ENCODE measurements around the gene SULT1C3. TPM values are rescaled to one million over a fixed set of nuclear protein-coding genes. Genes with fewer than 3 reads are reported as not detected.

Gene SULT1C3
- total and polyA plus RNA-seq, 2 of the 13 experiments (the other 11 are each of a cell fraction or from before 2014, with no cell fraction given) = not detected

GRCh38 chr2:108200569-108200968 is 39.2 kb upstream of the SULT1C3 start (continued):
- TF ChIP-seq, protein P1, sequence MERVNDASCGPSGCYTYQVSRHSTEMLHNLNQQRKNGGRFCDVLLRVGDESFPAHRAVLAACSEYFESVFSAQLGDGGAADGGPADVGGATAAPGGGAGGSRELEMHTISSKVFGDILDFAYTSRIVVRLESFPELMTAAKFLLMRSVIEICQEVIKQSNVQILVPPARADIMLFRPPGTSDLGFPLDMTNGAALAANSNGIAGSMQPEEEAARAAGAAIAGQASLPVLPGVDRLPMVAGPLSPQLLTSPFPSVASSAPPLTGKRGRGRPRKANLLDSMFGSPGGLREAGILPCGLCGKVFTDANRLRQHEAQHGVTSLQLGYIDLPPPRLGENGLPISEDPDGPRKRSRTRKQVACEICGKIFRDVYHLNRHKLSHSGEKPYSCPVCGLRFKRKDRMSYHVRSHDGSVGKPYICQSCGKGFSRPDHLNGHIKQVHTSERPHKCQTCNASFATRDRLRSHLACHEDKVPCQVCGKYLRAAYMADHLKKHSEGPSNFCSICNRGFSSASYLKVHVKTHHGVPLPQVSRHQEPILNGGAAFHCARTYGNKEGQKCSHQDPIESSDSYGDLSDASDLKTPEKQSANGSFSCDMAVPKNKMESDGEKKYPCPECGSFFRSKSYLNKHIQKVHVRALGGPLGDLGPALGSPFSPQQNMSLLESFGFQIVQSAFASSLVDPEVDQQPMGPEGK (CRISPR knock-in tag; IDR thresholded peaks at IDR 0.05) = peak; percentile 88
- TF ChIP-seq ZNF512 (CRISPR knock-in tag; IDR thresholded peaks at IDR 0.05) (no peak), FLYWCH1 (CRISPR knock-in tag; IDR thresholded peaks at IDR 0.05) (no peak), SOX13 (IDR thresholded peaks at IDR 0.05) (no peak), SOX13 (CRISPR knock-in tag; conservative IDR thresholded peaks at IDR 0.05 in 1 of 2, IDR thresholded peaks at IDR 0.05 in 1 of 2) (peak in 1 of 2 experiments; percentile 83; a peak in 2 of 4 replicates), FOXP1 (IDR thresholded peaks at IDR 0.05) (no peak), FOXP1 (CRISPR knock-in tag; IDR thresholded peaks at IDR 0.05) (peak; percentile 38), ZBTB1 (CRISPR knock-in tag; IDR thresholded peaks at IDR 0.05; ENCODE audit: borderline replicate concordance) (no peak), ZBTB8A (CRISPR knock-in tag; IDR thresholded peaks at IDR 0.05; ENCODE audit: borderline replicate concordance, low read depth) (peak; percentile 99), NRL (CRISPR knock-in tag; IDR thresholded peaks at IDR 0.05; ENCODE audit: borderline replicate concordance) (no peak), RXRA (CRISPR knock-in tag; IDR thresholded peaks at IDR 0.05) (no peak), ZNF691 (CRISPR knock-in tag; IDR thresholded peaks at IDR 0.05; ENCODE audit: borderline replicate concordance, low read depth) (no peak), ZSCAN25 (CRISPR knock-in tag; IDR thresholded peaks at IDR 0.05) (no peak), SOX5 (CRISPR knock-in tag; IDR thresholded peaks at IDR 0.05; ENCODE audit: borderline replicate concordance) (peak; percentile 81), ZNF780A (CRISPR knock-in tag; IDR thresholded peaks at IDR 0.05) (no peak), SRF (IDR thresholded peaks at IDR 0.05; ENCODE audit: low read depth, low read length) (no peak), HDAC1 (CRISPR knock-in tag; IDR thresholded peaks at IDR 0.05) (no peak), BRD4 (CRISPR knock-in tag; IDR thresholded peaks at IDR 0.05) (no peak), PHF21A (CRISPR knock-in tag; IDR thresholded peaks at IDR 0.05) (no peak)
- TF ChIP-seq, protein P2, sequence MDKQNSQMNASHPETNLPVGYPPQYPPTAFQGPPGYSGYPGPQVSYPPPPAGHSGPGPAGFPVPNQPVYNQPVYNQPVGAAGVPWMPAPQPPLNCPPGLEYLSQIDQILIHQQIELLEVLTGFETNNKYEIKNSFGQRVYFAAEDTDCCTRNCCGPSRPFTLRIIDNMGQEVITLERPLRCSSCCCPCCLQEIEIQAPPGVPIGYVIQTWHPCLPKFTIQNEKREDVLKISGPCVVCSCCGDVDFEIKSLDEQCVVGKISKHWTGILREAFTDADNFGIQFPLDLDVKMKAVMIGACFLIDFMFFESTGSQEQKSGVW (CRISPR knock-in tag; IDR thresholded peaks at IDR 0.05; ENCODE audit: borderline replicate concordance) = no peak

Data from HepG2 (cell line).